Measurements from ENCODE around the gene KCNIP1. TPM values are rescaled to one million over a fixed set of nuclear protein-coding genes. Genes with fewer than 3 reads are reported as not detected.

The KCNIP1 gene
- total and polyA plus RNA-seq, 4 donors, result 0.13 to 1.8 (median 0.72) TPM

DNA sequence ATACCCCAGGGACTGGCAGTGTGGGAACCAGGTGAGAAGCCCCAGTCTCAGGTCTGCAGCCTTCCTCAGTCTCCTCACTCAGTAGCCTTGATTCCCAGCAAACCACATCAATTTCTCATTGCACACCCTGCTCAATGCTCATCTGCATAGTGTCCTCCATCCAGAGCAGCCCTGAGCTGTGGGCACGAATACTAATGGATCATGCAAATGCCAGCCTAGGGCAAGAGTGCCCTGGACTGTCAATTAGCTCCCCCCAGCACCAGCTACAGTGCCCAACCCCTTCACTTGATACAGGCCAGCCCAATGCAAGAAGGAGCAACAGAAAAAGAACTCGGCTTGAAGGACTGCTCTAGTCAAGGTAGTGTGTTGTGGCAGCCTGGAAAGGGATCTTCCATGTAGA is 9.8 kb upstream of the KCNIP1 start:
- H3K9ac ChIP-seq (ENCODE audit: insufficient read depth in 1 of 2, low read length in 2 of 2), result no peak overlapping the region
- peaks cover 0 to 2% (median 0%) of the 10 kb centered on the region in 4 donors for H3K9me3 ChIP-seq (ENCODE audit: control insufficient read depth in 4 of 4, insufficient read depth in 3 of 4, low read length in 3 of 4)
- no peak overlapping the region for H3K4me3 ChIP-seq
- no peak overlapping the region for H3K27ac ChIP-seq (ENCODE audit: low read depth in 1 of 2, low read length in 1 of 2)
- TF ChIP-seq CTCF (IDR thresholded peaks at IDR 0.05; ENCODE audit: control extremely low read depth, extremely low read depth), result no peak
- H3K27me3 ChIP-seq (ENCODE audit: control insufficient read depth in 3 of 3, insufficient read depth in 3 of 3, low read length in 2 of 3), result no peaks in the 10 kb centered on the region
- peaks cover 0 to 25% (median 2%) of the 10 kb centered on the region in 5 donors for H3K4me1 ChIP-seq (ENCODE audit: control insufficient read depth in 5 of 5, insufficient read depth in 5 of 5, low read length in 5 of 5)
- ATAC-seq (ENCODE audit: insufficient read depth, low FRiP score), result no peak
- no peaks in the 10 kb centered on the region for H3K36me3 ChIP-seq (ENCODE audit: control insufficient read depth in 4 of 4, insufficient read depth in 4 of 4, low read length in 4 of 4)
- no peak for DNase-seq
- 89 to 97% methylated on average over 2 of the region's 2 CpGs for WGBS, 2 donors

GRCh38 chr5:170495825-170496661 is 7.8 kb upstream of the KCNIP1 start:
- ATAC-seq (ENCODE audit: insufficient read depth, low FRiP score) (no peak), DNase-seq (no peak)
- Histone ChIP-seq H3K4me3 (no peak overlapping the region), H3K27me3 (ENCODE audit: control insufficient read depth in 3 of 3, insufficient read depth in 3 of 3, low read length in 2 of 3) (no peaks in the 10 kb centered on the region), H3K9me3 (ENCODE audit: control insufficient read depth in 4 of 4, insufficient read depth in 3 of 4, low read length in 3 of 4) (peaks cover 0 to 11% (median 0%) of the 10 kb centered on the region in 4 donors), H3K4me1 (ENCODE audit: control insufficient read depth in 5 of 5, insufficient read depth in 5 of 5, low read length in 5 of 5) (peaks cover 0 to 22% (median 2%) of the 10 kb centered on the region in 5 donors), H3K27ac (ENCODE audit: low read depth in 1 of 2, low read length in 1 of 2) (no peak overlapping the region), H3K9ac (ENCODE audit: insufficient read depth in 1 of 2, low read length in 2 of 2) (no peak overlapping the region), H3K36me3 (ENCODE audit: control insufficient read depth in 4 of 4, insufficient read depth in 4 of 4, low read length in 4 of 4) (no peaks in the 10 kb centered on the region)
- 66 to 71% methylated on average over 10 of the region's 10 CpGs for WGBS, 2 donors
- TF ChIP-seq CTCF (IDR thresholded peaks at IDR 0.05; ENCODE audit: control extremely low read depth, extremely low read depth), result no peak

GRCh38 chr5:170496662-170497028 is 7.2 kb upstream of the KCNIP1 start:
- WGBS, 2 donors, result 83 to 90% methylated on average over 6 of the region's 6 CpGs
- Histone ChIP-seq H3K4me1 (ENCODE audit: control insufficient read depth in 5 of 5, insufficient read depth in 5 of 5, low read length in 5 of 5) (peaks cover 0 to 20% (median under 1%) of the 10 kb centered on the region in 5 donors), H3K27me3 (ENCODE audit: control insufficient read depth in 3 of 3, insufficient read depth in 3 of 3, low read length in 2 of 3) (no peaks in the 10 kb centered on the region)

More at GRCh38 chr5:170496662-170497028, 7.2 kb upstream of the KCNIP1 start:
- no peak for DNase-seq
- Histone ChIP-seq H3K9ac (ENCODE audit: insufficient read depth in 1 of 2, low read length in 2 of 2) (no peak overlapping the region), H3K27ac (ENCODE audit: low read depth in 1 of 2, low read length in 1 of 2) (no peak overlapping the region), H3K9me3 (ENCODE audit: control insufficient read depth in 4 of 4, insufficient read depth in 3 of 4, low read length in 3 of 4) (peaks cover 0 to 13% (median 0%) of the 10 kb centered on the region in 4 donors), H3K4me3 (no peak overlapping the region), H3K36me3 (ENCODE audit: control insufficient read depth in 4 of 4, insufficient read depth in 4 of 4, low read length in 4 of 4) (no peaks in the 10 kb centered on the region)
- TF ChIP-seq CTCF (IDR thresholded peaks at IDR 0.05; ENCODE audit: control extremely low read depth, extremely low read depth), result no peak
- ATAC-seq (ENCODE audit: insufficient read depth, low FRiP score), result no peak

Data from lung (tissue), 12 donors.